ENCODE measurements around the gene FANCI. TPM values are rescaled to one million over a fixed set of nuclear protein-coding genes. Genes with fewer than 3 reads are reported as not detected.

The FANCI gene
- total RNA-seq = 12.9 TPM
- polyA plus RNA-seq (ENCODE audit: insufficient read depth in 1 of 8, insufficient read length in 8 of 8, low replicate concordance in 1 of 8) = 10 to 100 TPM; 12.7 to 23.5 (median 19.3) TPM
- long read RNA-seq, donor 1 = 0 reads
- long read RNA-seq, donor 2 = 0 reads
- long read RNA-seq, donor 3 = 0 reads
- long read RNA-seq, donor 4 = 0 reads
- long read RNA-seq, donor 5, partial matches to known transcripts = 37 of 37 reads
- long read RNA-seq, donor 5, other reads (novel, unspliced or antisense) = 0 of 37 reads
- long read RNA-seq, donor 6 = 0 reads
- long read RNA-seq, donor 7, partial matches to known transcripts = 8 of 8 reads
- long read RNA-seq, donor 7, other reads (novel, unspliced or antisense) = 0 of 8 reads
- long read RNA-seq, donor 8 = 0 reads
- long read RNA-seq, donor 9 = 0 reads
- long read RNA-seq, donor 10, partial matches to known transcripts = 9 of 9 reads
- long read RNA-seq, donor 10, other reads (novel, unspliced or antisense) = 0 of 9 reads
- long read RNA-seq, donor 11 = 0 reads

- Histone ChIP-seq H3K27me3 (ENCODE audit: control insufficient read depth, insufficient read depth, low read length) (no peaks in the 10 kb centered on the region), H3K27ac (ENCODE audit: low read length) (no peak within 1 kb of the TSS), H3K4me1 (ENCODE audit: control insufficient read depth, insufficient read depth, low read length) (peaks cover 13% of the 10 kb centered on the region), H3K36me3 (ENCODE audit: control insufficient read depth, insufficient read depth, low read length) (no peaks in the 10 kb centered on the region), H3K9me3 (replicated peaks; ENCODE audit: control insufficient read depth, low read depth, low read length) (no peaks in the 10 kb centered on the region), H3K4me3 (ENCODE audit: low read length) (peak within 1 kb of the TSS; percentile 66)
- DNase-seq = peak; percentile 97
- WGBS (ENCODE audit: insufficient coverage) = under 1% methylated on average over 62 of the region's 69 CpGs
Observed at GRCh38 chr15:89243691-89244573, at the start of gene FANCI. Gene FANCI (plus strand): TSS chr15:89243979. CDS start chr15:89247648, 3,669 bp downstream.

DNA sequence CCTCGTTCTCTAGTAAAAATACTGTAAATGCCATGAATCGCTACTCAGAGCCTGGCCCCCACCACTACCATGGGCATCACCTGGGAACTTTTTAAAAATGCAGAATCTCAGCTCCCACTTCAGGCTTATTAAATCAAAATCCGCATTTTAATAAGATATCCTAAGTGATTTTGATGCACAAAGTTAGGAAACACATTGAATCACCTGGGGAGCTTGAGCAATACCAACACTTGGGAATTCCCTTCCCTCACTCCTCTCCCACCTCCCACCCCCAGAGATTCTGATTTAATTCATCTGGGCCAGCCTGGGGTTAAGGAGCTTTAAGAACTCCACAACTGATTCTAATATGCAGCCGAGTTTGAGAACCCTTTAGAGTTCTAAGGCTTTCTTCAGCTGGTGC is 49.2 kb upstream of the FANCI start:
- no peak for DNase-seq
- Histone ChIP-seq H3K9me3 (replicated peaks; ENCODE audit: control insufficient read depth, low read depth, low read length) (no peaks in the 10 kb centered on the region), H3K27ac (ENCODE audit: low read length) (no peak overlapping the region), H3K36me3 (ENCODE audit: control insufficient read depth, insufficient read depth, low read length) (peaks cover 59% of the 10 kb centered on the region), H3K4me3 (ENCODE audit: low read length) (no peak overlapping the region), H3K27me3 (ENCODE audit: control insufficient read depth, insufficient read depth, low read length) (no peaks in the 10 kb centered on the region), H3K4me1 (ENCODE audit: control insufficient read depth, insufficient read depth, low read length) (peaks cover 20% of the 10 kb centered on the region)
- 50% methylated on average over 1 of the region's 4 CpGs for WGBS (ENCODE audit: insufficient coverage)

GRCh38 chr15:89195836-89196235 is 47.9 kb upstream of the FANCI start:
- 57% methylated on average over 8 of the region's 8 CpGs for WGBS (ENCODE audit: insufficient coverage)
- H3K36me3 ChIP-seq (ENCODE audit: control insufficient read depth, insufficient read depth, low read length) = peaks cover 50% of the 10 kb centered on the region
- no peak overlapping the region for H3K27ac ChIP-seq (ENCODE audit: low read length)

DNA sequence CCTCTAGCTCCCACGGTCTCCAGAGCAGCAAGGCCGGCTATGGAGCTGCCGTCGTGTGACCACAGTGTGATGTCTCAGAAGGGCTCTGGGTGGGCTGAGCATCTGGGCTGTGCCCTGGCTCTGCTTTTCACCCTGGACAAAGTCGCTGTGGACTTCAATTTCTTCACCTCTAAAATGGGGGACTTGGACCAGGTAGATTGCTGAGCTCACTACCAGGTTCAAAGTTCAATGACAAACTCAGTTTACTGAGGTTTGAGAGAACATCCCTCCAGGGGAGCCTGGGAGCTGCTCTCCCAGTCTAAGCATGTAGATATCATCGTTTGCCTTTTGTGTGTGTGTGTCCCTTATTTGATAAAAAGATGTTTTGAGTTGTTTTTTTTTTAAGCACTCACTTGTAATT is 47.5 kb upstream of the FANCI start:
- H3K4me3 ChIP-seq (ENCODE audit: low read length) = no peak overlapping the region
- no peaks in the 10 kb centered on the region for H3K27me3 ChIP-seq (ENCODE audit: control insufficient read depth, insufficient read depth, low read length)
- H3K36me3 ChIP-seq (ENCODE audit: control insufficient read depth, insufficient read depth, low read length) = peaks cover 47% of the 10 kb centered on the region
- 79% methylated on average over 4 of the region's 6 CpGs for WGBS (ENCODE audit: insufficient coverage)
- H3K27ac ChIP-seq (ENCODE audit: low read length) = no peak overlapping the region
- no peaks in the 10 kb centered on the region for H3K9me3 ChIP-seq (replicated peaks; ENCODE audit: control insufficient read depth, low read depth, low read length)
- peaks cover 26% of the 10 kb centered on the region for H3K4me1 ChIP-seq (ENCODE audit: control insufficient read depth, insufficient read depth, low read length)
- no peak for DNase-seq

More at GRCh38 chr15:89195836-89196235, 47.9 kb upstream of the FANCI start:
- Histone ChIP-seq H3K27me3 (ENCODE audit: control insufficient read depth, insufficient read depth, low read length) (no peaks in the 10 kb centered on the region), H3K9me3 (replicated peaks; ENCODE audit: control insufficient read depth, low read depth, low read length) (no peaks in the 10 kb centered on the region), H3K4me3 (ENCODE audit: low read length) (no peak overlapping the region), H3K4me1 (ENCODE audit: control insufficient read depth, insufficient read depth, low read length) (peaks cover 26% of the 10 kb centered on the region)
- DNase-seq = no peak

GRCh38 chr15:89196994-89197393 is 46.8 kb upstream of the FANCI start:
- Histone ChIP-seq H3K36me3 (ENCODE audit: control insufficient read depth, insufficient read depth, low read length) (peaks cover 41% of the 10 kb centered on the region), H3K27me3 (ENCODE audit: control insufficient read depth, insufficient read depth, low read length) (no peaks in the 10 kb centered on the region), H3K9me3 (replicated peaks; ENCODE audit: control insufficient read depth, low read depth, low read length) (no peaks in the 10 kb centered on the region), H3K27ac (ENCODE audit: low read length) (no peak overlapping the region), H3K4me1 (ENCODE audit: control insufficient read depth, insufficient read depth, low read length) (peaks cover 26% of the 10 kb centered on the region), H3K4me3 (ENCODE audit: low read length) (no peak overlapping the region)
- no peak for DNase-seq
- WGBS (ENCODE audit: insufficient coverage) = 58% methylated on average over 5 of the region's 7 CpGs

DNA sequence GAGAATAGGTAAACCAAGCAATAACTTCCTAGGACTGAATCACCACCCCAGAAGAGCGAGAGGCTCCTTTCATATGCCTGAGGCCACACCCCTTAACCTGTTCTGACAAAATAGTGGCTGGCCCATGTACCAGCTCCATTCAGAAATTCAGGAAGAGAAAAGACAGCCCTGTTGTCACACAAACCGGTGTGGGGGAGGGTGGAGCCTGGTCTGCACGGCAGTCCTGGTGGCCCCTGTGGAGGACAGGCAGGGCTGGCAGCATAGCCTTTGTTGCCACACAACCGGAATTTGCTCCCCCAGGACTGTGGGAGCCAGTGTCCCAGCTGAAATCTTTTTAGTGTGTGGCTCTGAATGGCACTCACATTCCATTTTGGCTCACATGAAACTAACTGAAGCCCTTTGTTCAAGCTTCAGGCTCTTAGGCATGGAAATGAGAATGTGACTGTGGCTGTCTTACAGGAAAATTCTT is 46.2 kb upstream of the FANCI start:
- no peak overlapping the region for H3K27ac ChIP-seq (ENCODE audit: low read length)
- 13% methylated on average over 2 of the region's 4 CpGs for WGBS (ENCODE audit: insufficient coverage)
- H3K4me1 ChIP-seq (ENCODE audit: control insufficient read depth, insufficient read depth, low read length) = peaks cover 26% of the 10 kb centered on the region
- no peaks in the 10 kb centered on the region for H3K9me3 ChIP-seq (replicated peaks; ENCODE audit: control insufficient read depth, low read depth, low read length)
- DNase-seq = peak; percentile 33
- no peak overlapping the region for H3K4me3 ChIP-seq (ENCODE audit: low read length)
- H3K36me3 ChIP-seq (ENCODE audit: control insufficient read depth, insufficient read depth, low read length) = peaks cover 36% of the 10 kb centered on the region
- no peaks in the 10 kb centered on the region for H3K27me3 ChIP-seq (ENCODE audit: control insufficient read depth, insufficient read depth, low read length)

- Histone ChIP-seq H3K4me1 (ENCODE audit: control insufficient read depth, insufficient read depth, low read length) (peaks cover 26% of the 10 kb centered on the region), H3K27me3 (ENCODE audit: control insufficient read depth, insufficient read depth, low read length) (no peaks in the 10 kb centered on the region), H3K9me3 (replicated peaks; ENCODE audit: control insufficient read depth, low read depth, low read length) (no peaks in the 10 kb centered on the region), H3K27ac (ENCODE audit: low read length) (peak overlapping the region; percentile 59), H3K36me3 (ENCODE audit: control insufficient read depth, insufficient read depth, low read length) (peaks cover 29% of the 10 kb centered on the region), H3K4me3 (ENCODE audit: low read length) (no peak overlapping the region)
- DNase-seq = no peak
- WGBS (ENCODE audit: insufficient coverage) = 100% methylated on average over 1 of the region's 2 CpGs
Observed at GRCh38 chr15:89198196-89198595, 45.6 kb upstream of the FANCI start.

GRCh38 chr15:89198934-89199333 is 44.8 kb upstream of the FANCI start:
- H3K27me3 ChIP-seq (ENCODE audit: control insufficient read depth, insufficient read depth, low read length) = no peaks in the 10 kb centered on the region
- H3K36me3 ChIP-seq (ENCODE audit: control insufficient read depth, insufficient read depth, low read length) = peaks cover 24% of the 10 kb centered on the region
- H3K4me1 ChIP-seq (ENCODE audit: control insufficient read depth, insufficient read depth, low read length) = peaks cover 26% of the 10 kb centered on the region
- peak; percentile 39 for DNase-seq
- H3K9me3 ChIP-seq (replicated peaks; ENCODE audit: control insufficient read depth, low read depth, low read length) = no peaks in the 10 kb centered on the region
- no peak overlapping the region for H3K4me3 ChIP-seq (ENCODE audit: low read length)
- 40% methylated on average over 1 of the region's 3 CpGs for WGBS (ENCODE audit: insufficient coverage)
- peak overlapping the region; percentile 59 for H3K27ac ChIP-seq (ENCODE audit: low read length)

GRCh38 chr15:89199746-89200145 is 44.0 kb upstream of the FANCI start:
- WGBS (ENCODE audit: insufficient coverage) = 0% methylated on average over 1 of the region's 6 CpGs
- peaks cover 16% of the 10 kb centered on the region for H3K36me3 ChIP-seq (ENCODE audit: control insufficient read depth, insufficient read depth, low read length)
- H3K27ac ChIP-seq (ENCODE audit: low read length) = peak overlapping the region; percentile 56
- peaks cover 26% of the 10 kb centered on the region for H3K4me1 ChIP-seq (ENCODE audit: control insufficient read depth, insufficient read depth, low read length)
- no peaks in the 10 kb centered on the region for H3K9me3 ChIP-seq (replicated peaks; ENCODE audit: control insufficient read depth, low read depth, low read length)
- H3K4me3 ChIP-seq (ENCODE audit: low read length) = no peak overlapping the region
- DNase-seq = peak; percentile 77
- no peaks in the 10 kb centered on the region for H3K27me3 ChIP-seq (ENCODE audit: control insufficient read depth, insufficient read depth, low read length)

DNA sequence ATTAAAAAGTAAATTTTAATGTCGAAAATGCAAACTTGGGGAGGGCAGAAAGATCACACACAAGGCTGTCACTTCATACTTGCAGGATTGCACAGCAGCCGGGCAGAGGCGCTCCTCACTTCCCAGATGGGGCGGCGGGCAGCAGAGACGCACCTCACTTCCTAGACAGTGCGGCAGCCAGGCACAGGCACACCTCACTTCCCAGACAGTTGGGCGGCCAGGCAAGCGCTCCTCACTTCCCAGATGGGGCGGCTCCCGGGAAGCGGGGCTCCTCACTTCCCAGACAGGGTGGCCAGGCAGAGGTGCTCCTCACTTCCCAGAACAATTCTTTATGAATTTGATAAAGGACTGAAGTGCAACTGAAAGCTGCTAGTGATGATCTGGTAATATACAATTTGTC is 43.6 kb upstream of the FANCI start:
- no peak for DNase-seq
- Histone ChIP-seq H3K4me1 (ENCODE audit: control insufficient read depth, insufficient read depth, low read length) (peaks cover 26% of the 10 kb centered on the region), H3K36me3 (ENCODE audit: control insufficient read depth, insufficient read depth, low read length) (peaks cover 12% of the 10 kb centered on the region), H3K9me3 (replicated peaks; ENCODE audit: control insufficient read depth, low read depth, low read length) (no peaks in the 10 kb centered on the region), H3K4me3 (ENCODE audit: low read length) (no peak overlapping the region), H3K27ac (ENCODE audit: low read length) (no peak overlapping the region), H3K27me3 (ENCODE audit: control insufficient read depth, insufficient read depth, low read length) (no peaks in the 10 kb centered on the region)
- WGBS (ENCODE audit: insufficient coverage) = 79% methylated on average over 2 of the region's 12 CpGs
